ENCODE results near the gene SLFN12L.

DNA sequence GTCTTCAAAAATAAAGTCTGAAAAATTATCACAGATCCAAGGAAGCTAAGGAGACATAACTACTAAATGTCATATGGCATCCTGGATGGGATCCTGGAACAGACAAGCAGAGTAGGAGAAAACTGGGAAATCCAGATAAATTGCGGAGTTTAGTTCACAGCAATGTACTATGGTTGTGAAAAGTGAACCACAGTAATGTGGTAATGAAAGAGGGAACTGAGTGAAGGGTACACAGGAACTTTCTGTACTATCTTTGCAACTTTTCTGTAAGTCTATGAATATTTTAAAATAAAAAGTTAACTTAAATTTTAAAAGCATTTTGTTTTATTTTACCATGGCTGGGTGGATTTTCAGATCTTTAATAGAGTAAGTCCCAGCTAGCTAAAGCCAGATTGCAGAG, 16.3 kb downstream of the SLFN12L start:
- TF ChIP-seq POLR2A (IDR thresholded peaks at IDR 0.05), result no peak
- TF ChIP-seq, protein P1, sequence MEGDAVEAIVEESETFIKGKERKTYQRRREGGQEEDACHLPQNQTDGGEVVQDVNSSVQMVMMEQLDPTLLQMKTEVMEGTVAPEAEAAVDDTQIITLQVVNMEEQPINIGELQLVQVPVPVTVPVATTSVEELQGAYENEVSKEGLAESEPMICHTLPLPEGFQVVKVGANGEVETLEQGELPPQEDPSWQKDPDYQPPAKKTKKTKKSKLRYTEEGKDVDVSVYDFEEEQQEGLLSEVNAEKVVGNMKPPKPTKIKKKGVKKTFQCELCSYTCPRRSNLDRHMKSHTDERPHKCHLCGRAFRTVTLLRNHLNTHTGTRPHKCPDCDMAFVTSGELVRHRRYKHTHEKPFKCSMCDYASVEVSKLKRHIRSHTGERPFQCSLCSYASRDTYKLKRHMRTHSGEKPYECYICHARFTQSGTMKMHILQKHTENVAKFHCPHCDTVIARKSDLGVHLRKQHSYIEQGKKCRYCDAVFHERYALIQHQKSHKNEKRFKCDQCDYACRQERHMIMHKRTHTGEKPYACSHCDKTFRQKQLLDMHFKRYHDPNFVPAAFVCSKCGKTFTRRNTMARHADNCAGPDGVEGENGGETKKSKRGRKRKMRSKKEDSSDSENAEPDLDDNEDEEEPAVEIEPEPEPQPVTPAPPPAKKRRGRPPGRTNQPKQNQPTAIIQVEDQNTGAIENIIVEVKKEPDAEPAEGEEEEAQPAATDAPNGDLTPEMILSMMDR (IDR thresholded peaks at IDR 0.05), result no peak

Measured in tibial nerve (tissue), 3 donors.